HEK293 (cell line): ENCODE measurements around the gene DMBX1.

Source experiments
- SP2 ChIP-seq: fragments of 450-650 bp; formaldehyde crosslinking; IDR thresholded peaks from 2 replicates; pipeline ENCODE4 v1.5.1; 2016; ENCODE audit warnings: missing biosample characterization, missing genetic modification characterization
- SP3 ChIP-seq: fragments of 450-650 bp; formaldehyde crosslinking; IDR thresholded peaks from 2 replicates; pipeline ENCODE4 v1.5.1; 2016; ENCODE audit warnings: missing biosample characterization, missing genetic modification characterization
- ZBTB7A ChIP-seq: fragments of 450-650 bp; formaldehyde crosslinking; IDR thresholded peaks from 2 replicates; pipeline ENCODE4 v1.5.1; 2016; ENCODE audit warnings: low read depth, missing biosample characterization, missing genetic modification characterization
- ZNF140 ChIP-seq: fragments of 450-650 bp; formaldehyde crosslinking; IDR thresholded peaks from 2 replicates; pipeline ENCODE4 v1.5.1; 2016; ENCODE audit warnings: missing biosample characterization, missing genetic modification characterization
- ZNF175 ChIP-seq: fragments of 450-650 bp; formaldehyde crosslinking; IDR thresholded peaks from 2 replicates; pipeline ENCODE4 v1.5.1; 2016; ENCODE audit warnings: missing biosample characterization, missing genetic modification characterization
- ZNF423 ChIP-seq: fragments of 450-650 bp; formaldehyde crosslinking; IDR thresholded peaks from 2 replicates; pipeline ENCODE4 v1.5.1; 2016; ENCODE audit warnings: missing biosample characterization, missing genetic modification characterization
- ZNF549 ChIP-seq: fragments of 450-650 bp; IDR thresholded peaks from 2 replicates; pipeline ENCODE4 v1.5.1; 2018; ENCODE audit warnings: missing biosample characterization, missing genetic modification characterization, mild to moderate bottlenecking, inconsistent platforms, moderate library complexity
- ZNF561 ChIP-seq: fragments of 450-650 bp; IDR thresholded peaks from 2 replicates; pipeline ENCODE4 v1.5.1; 2018; ENCODE audit warnings: missing biosample characterization, missing genetic modification characterization, borderline replicate concordance
- ZNF837 ChIP-seq: fragments of 450-650 bp; formaldehyde crosslinking; IDR thresholded peaks from 2 replicates; pipeline ENCODE4 v1.5.1; 2016; ENCODE audit warnings: missing biosample characterization, missing genetic modification characterization
- TF ChIP-seq, protein P1 (sequence below): fragments of 450-650 bp; formaldehyde crosslinking; IDR thresholded peaks from 2 replicates; pipeline ENCODE4 v1.5.1; 2016; ENCODE audit warnings: missing biosample characterization, missing genetic modification characterization
- TF ChIP-seq, protein P2 (sequence below): fragments of 450-650 bp; formaldehyde crosslinking; optimal IDR thresholded peaks from 2 replicates; pipeline ENCODE3; 2016; ENCODE audit warnings: missing biosample characterization, mild to moderate bottlenecking, missing genetic modification characterization
- TF ChIP-seq, protein P3 (sequence below): fragments of 450-650 bp; formaldehyde crosslinking; IDR thresholded peaks from 2 replicates; pipeline ENCODE4 v1.5.1; 2016; ENCODE audit warnings: missing biosample characterization, missing genetic modification characterization

DNA sequence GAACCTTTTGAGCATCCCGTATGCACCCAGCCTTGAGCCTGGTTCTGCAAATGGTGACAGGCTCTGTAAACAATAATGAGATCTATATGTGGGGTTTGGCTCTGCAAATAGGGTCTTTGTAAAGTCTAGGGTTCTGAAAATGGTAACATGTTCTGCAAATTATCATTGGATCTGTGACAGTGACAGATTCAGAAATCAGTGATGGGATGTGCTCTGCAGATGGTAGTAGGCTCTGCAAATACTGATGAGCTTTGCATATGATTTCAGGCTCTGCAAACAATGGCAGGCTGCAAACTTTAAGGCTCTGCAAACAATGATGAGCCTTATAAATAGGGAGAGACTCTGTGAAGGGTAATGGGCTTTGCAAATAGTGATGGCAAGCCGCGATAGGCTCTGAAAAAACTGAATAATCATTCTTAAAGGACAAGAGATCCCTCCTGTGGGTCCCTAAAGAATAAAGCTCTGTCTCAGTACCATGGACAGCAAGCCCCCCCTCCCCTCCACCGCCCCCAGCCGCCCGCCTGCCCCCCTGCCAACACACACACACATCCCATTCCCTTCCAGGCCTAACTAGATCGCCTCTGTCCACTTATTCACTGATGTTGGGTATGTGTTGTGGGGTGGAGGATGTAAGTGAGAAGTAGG lies 17.7 kb upstream of the DMBX1 start:
- TF ChIP-seq, protein P1, sequence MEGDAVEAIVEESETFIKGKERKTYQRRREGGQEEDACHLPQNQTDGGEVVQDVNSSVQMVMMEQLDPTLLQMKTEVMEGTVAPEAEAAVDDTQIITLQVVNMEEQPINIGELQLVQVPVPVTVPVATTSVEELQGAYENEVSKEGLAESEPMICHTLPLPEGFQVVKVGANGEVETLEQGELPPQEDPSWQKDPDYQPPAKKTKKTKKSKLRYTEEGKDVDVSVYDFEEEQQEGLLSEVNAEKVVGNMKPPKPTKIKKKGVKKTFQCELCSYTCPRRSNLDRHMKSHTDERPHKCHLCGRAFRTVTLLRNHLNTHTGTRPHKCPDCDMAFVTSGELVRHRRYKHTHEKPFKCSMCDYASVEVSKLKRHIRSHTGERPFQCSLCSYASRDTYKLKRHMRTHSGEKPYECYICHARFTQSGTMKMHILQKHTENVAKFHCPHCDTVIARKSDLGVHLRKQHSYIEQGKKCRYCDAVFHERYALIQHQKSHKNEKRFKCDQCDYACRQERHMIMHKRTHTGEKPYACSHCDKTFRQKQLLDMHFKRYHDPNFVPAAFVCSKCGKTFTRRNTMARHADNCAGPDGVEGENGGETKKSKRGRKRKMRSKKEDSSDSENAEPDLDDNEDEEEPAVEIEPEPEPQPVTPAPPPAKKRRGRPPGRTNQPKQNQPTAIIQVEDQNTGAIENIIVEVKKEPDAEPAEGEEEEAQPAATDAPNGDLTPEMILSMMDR (tag by site-specific recombination), result no peak
- TF ChIP-seq ZBTB7A (tag by site-specific recombination) (no peak), ZNF140 (tag by site-specific recombination) (no peak), ZNF837 (tag by site-specific recombination) (no peak), ZNF561 (tag by site-specific recombination) (no peak), ZNF175 (tag by site-specific recombination) (no peak), SP3 (tag by site-specific recombination) (no peak), SP2 (no peak), ZNF423 (tag by site-specific recombination) (no peak), ZNF549 (tag by site-specific recombination) (no peak)
- TF ChIP-seq, protein P2, sequence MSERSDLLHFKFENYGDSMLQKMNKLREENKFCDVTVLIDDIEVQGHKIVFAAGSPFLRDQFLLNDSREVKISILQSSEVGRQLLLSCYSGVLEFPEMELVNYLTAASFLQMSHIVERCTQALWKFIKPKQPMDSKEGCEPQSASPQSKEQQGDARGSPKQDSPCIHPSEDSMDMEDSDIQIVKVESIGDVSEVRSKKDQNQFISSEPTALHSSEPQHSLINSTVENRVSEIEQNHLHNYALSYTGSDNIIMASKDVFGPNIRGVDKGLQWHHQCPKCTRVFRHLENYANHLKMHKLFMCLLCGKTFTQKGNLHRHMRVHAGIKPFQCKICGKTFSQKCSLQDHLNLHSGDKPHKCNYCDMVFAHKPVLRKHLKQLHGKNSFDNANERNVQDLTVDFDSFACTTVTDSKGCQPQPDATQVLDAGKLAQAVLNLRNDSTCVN (tag by site-specific recombination), result no peak
- TF ChIP-seq, protein P3, sequence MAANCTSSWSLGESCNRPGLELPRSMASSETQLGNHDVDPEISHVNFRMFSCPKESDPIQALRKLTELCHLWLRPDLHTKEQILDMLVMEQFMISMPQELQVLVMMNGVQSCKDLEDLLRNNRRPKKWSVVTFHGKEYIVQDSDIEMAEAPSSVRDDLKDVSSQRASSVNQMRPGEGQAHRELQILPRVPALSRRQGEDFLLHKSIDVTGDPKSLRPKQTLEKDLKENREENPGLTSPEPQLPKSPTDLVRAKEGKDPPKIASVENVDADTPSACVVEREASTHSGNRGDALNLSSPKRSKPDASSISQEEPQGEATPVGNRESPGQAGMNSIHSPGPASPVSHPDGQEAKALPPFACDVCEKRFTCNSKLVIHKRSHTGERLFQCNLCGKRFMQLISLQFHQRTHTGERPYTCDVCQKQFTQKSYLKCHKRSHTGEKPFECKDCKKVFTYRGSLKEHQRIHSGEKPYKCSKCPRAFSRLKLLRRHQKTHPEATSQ (tag by site-specific recombination), result no peak
